Fibroblast of lung (primary cell): ENCODE data around the gene PDLIM5. TPM values are rescaled to one million over a fixed set of nuclear protein-coding genes. Genes with fewer than 3 reads are reported as not detected.
A peak's percentile ranks its signal among the peaks of the same experiment; 100 is the strongest.
"Not testable (repeated sequence)": the region's sequence is repeated elsewhere in the genome, so short reads cannot be mapped to it uniquely, and the experiment has no call there.

ENCODE experiments used
- DNase-seq, 2 donors: peaks; one replicate each; pipeline versions ENCODE4 v3.0.0 to v3.0.0-alpha.2; 2010; ENCODE audit warnings: low read depth in 2 of 2
- H2AFZ ChIP-seq: 2 replicates; pipeline ENCODE4 v1.5.1; 2012; ENCODE audit warnings: low read length, control low read depth, inconsistent platforms
- H3K27ac ChIP-seq: 2 replicates; pipeline ENCODE4 v1.5.1; 2011; ENCODE audit warnings: low read length, control low read depth; ENCODE audit not compliant: insufficient read depth
- H3K27me3 ChIP-seq: 2 replicates; pipeline ENCODE4 v1.5.1; 2011; ENCODE audit warnings: mild to moderate bottlenecking, low read length; ENCODE audit not compliant: control insufficient read depth, insufficient read depth
- H3K36me3 ChIP-seq: 2 replicates; pipeline ENCODE4 v1.5.1; 2011; ENCODE audit warnings: low read length; ENCODE audit not compliant: control insufficient read depth, insufficient read depth
- H3K4me1 ChIP-seq: 2 replicates; pipeline ENCODE4 v1.5.1; 2011; ENCODE audit warnings: low read length; ENCODE audit not compliant: control insufficient read depth, insufficient read depth; ENCODE audit errors: extremely low read depth
- H3K4me2 ChIP-seq: 2 replicates; pipeline ENCODE4 v1.5.1; 2011; ENCODE audit warnings: low read length, control low read depth; ENCODE audit not compliant: insufficient read depth; ENCODE audit errors: extremely low read depth
- H3K4me3 ChIP-seq, 4 experiments: fragments of 200-600 bp in 1 of 4; sonication (generic) in 1 of 4; replicated peaks in 1 of 4; 2 replicates each; pipeline ENCODE4 v1.5.1; 2011 to 2016; ENCODE audit warnings: low read length in 4 of 4, low read depth in 3 of 4, mild to moderate bottlenecking in 3 of 4, control low read depth in 2 of 4, inconsistent platforms in 1 of 4, mixed read lengths in 1 of 4; ENCODE audit not compliant: insufficient read depth in 1 of 4; ENCODE audit errors: control extremely low read depth in 1 of 4
- H3K79me2 ChIP-seq: 2 replicates; pipeline ENCODE4 v1.5.1; 2012; ENCODE audit warnings: mild to moderate bottlenecking, low read length, inconsistent platforms; ENCODE audit not compliant: control insufficient read depth, insufficient read depth
- H3K9ac ChIP-seq: 2 replicates; pipeline ENCODE4 v1.5.1; 2011; ENCODE audit warnings: mild to moderate bottlenecking, low read length, control low read depth; ENCODE audit not compliant: insufficient read depth
- H3K9me3 ChIP-seq: 2 replicates; pipeline ENCODE4 v1.5.1; 2012; ENCODE audit warnings: low read depth, low read length; ENCODE audit not compliant: control insufficient read depth, insufficient read depth
- H4K20me1 ChIP-seq: 2 replicates; pipeline ENCODE4 v1.5.1; 2011; ENCODE audit warnings: low read length; ENCODE audit not compliant: control insufficient read depth, insufficient read depth; ENCODE audit errors: extremely low read depth
- CTCF ChIP-seq, 2 donors: IDR thresholded peaks in 1 of 2; conservative IDR thresholded peaks in 1 of 2; 1 replicate in 1 of 2; 2 replicates in 1 of 2; pipeline ENCODE4 v1.5.1; 2011 to 2012; ENCODE audit warnings: low read length in 2 of 2, control low read depth in 1 of 2, inconsistent platforms in 1 of 2, low read depth in 1 of 2, mild to moderate bottlenecking in 1 of 2
- EZH2 ChIP-seq: IDR thresholded peaks from 2 replicates; pipeline ENCODE4 v1.5.1; 2012; ENCODE audit warnings: low read length, control low read depth, mild to moderate bottlenecking; ENCODE audit errors: missing control alignments
- polyA minus RNA-seq: library from RNA; depleted of rRNA, polyadenylated mRNA; stranded (reverse); fragments of >200 nt; gene quantifications from 2 replicates; pipeline ENCODE4 v1.2.3, GENCODE V29; 2011; ENCODE audit warnings: low replicate concordance
- polyA plus RNA-seq, 2 donors: library from polyadenylated mRNA; depleted of rRNA in 1 of 2; stranded (reverse) in 1 of 2; unstranded in 1 of 2; fragments of >200 nt; gene quantifications; 2 replicates each; pipeline ENCODE4 v1.2.1, GENCODE V29; 2011 to 2012; ENCODE audit warnings: missing spikeins in 1 of 2
- total RNA-seq: library from RNA; depleted of rRNA; stranded (reverse); fragments of >200 nt; gene quantifications from 2 replicates; pipeline ENCODE4 v1.2.1, GENCODE V29; 2014

Gene PDLIM5
- 24.9 and 28.4 TPM in 2 replicates for total RNA-seq
- polyA plus RNA-seq, result 74.4 and 113 TPM in 2 replicates
- polyA plus RNA-seq (2012), result 28.5 and 51.1 TPM in 2 replicates
- polyA minus RNA-seq, result 122 and 161 TPM in 2 replicates

- peak within 1 kb of the TSS; percentile 90 for H3K9ac ChIP-seq
Measured at GRCh38 chr4:94451695-94452475, at the start of gene PDLIM5. Gene PDLIM5, plus strand, starts transcription at chr4:94451942. Its CDS starts 3,347 bp downstream, at chr4:94455289.

GRCh38 chr4:94402439-94402838 lies 49.3 kb upstream of the PDLIM5 start:
- H2AFZ ChIP-seq, H3K4me1 ChIP-seq, H3K9me3 ChIP-seq, H3K27me3 ChIP-seq, H3K4me3 ChIP-seq, DNase-seq, H3K36me3 ChIP-seq, H3K9ac ChIP-seq, H3K27ac ChIP-seq, H3K4me2 ChIP-seq, H4K20me1 ChIP-seq, H3K79me2 ChIP-seq: not testable (repeated sequence)

More at GRCh38 chr4:94451695-94452475, at the start of gene PDLIM5:
- Histone ChIP-seq H4K20me1 (peaks cover 2% of the 10 kb centered on the region), H3K27me3 (no peaks in the 10 kb centered on the region), H3K79me2 (peaks cover 45% of the 10 kb centered on the region), H3K27ac (peak within 1 kb of the TSS; percentile 87), H3K9me3 (no peaks in the 10 kb centered on the region), H3K36me3 (peaks cover 3% of the 10 kb centered on the region), H2AFZ (peak within 1 kb of the TSS; percentile 79), H3K4me3 (peak within 1 kb of the TSS; percentile 88 to 98 (median 92)), H3K4me1 (peaks cover 6% of the 10 kb centered on the region), H3K4me2 (peak within 1 kb of the TSS; percentile 70)
- peak; percentile 86 to 87 for DNase-seq
- TF ChIP-seq EZH2 (no peak), CTCF (conservative IDR thresholded peaks at IDR 0.05 in 1 of 2, IDR thresholded peaks at IDR 0.05 in 1 of 2; ENCODE audit: low read depth in 1 of 2, low read length in 2 of 2) (no peak)

GRCh38 chr4:94403751-94404150 lies 48.0 kb upstream of the PDLIM5 start:
- no peak overlapping the region for H3K4me3 ChIP-seq
- H3K9me3 ChIP-seq, result no peaks in the 10 kb centered on the region
- H3K27me3 ChIP-seq, result no peaks in the 10 kb centered on the region
- H3K4me1 ChIP-seq, result no peaks in the 10 kb centered on the region
- no peak overlapping the region for H2AFZ ChIP-seq
- H3K9ac ChIP-seq, result no peak overlapping the region
- H3K36me3 ChIP-seq, result no peaks in the 10 kb centered on the region
- TF ChIP-seq EZH2 (no peak), CTCF (conservative IDR thresholded peaks at IDR 0.05 in 1 of 2, IDR thresholded peaks at IDR 0.05 in 1 of 2; ENCODE audit: low read depth in 1 of 2, low read length in 2 of 2) (no peak)
- no peak overlapping the region for H3K27ac ChIP-seq
- no peaks in the 10 kb centered on the region for H3K79me2 ChIP-seq
- no peaks in the 10 kb centered on the region for H4K20me1 ChIP-seq
- no peak for DNase-seq
- no peak overlapping the region for H3K4me2 ChIP-seq
